ENCODE data around the gene SYNM.
"Not testable (repeated sequence)": the region's sequence is repeated elsewhere in the genome, so short reads cannot be mapped to it uniquely, and the experiment has no call there.

The SYNM gene

GRCh38 chr15:99104788-99105513 lies at the start of gene SYNM:
SYNM (plus strand) TSS chr15:99105080; CDS start chr15:99105200, 120 bp downstream.
- peak; percentile 46 for DNase-seq

- DNase-seq = no peak
Observed at GRCh38 chr15:99055555-99056134, 49.2 kb upstream of the SYNM start.

GRCh38 chr15:99057020-99057419 lies 47.9 kb upstream of the SYNM start:
- no peak for DNase-seq

- DNase-seq = no peak
Observed at GRCh38 chr15:99057697-99058420, 47.0 kb upstream of the SYNM start.

- no peak for DNase-seq
Observed at GRCh38 chr15:99058421-99058870, 46.4 kb upstream of the SYNM start.

- peak; percentile 39 for DNase-seq
Observed at GRCh38 chr15:99059010-99059981, 45.6 kb upstream of the SYNM start.

GRCh38 chr15:99060186-99060585 lies 44.7 kb upstream of the SYNM start:
- not testable (repeated sequence) for DNase-seq

GRCh38 chr15:99062226-99062625 lies 42.7 kb upstream of the SYNM start:
- DNase-seq = no peak

GRCh38 chr15:99068186-99068585 lies 36.7 kb upstream of the SYNM start:
- DNase-seq = no peak

GRCh38 chr15:99070208-99070607 lies 34.7 kb upstream of the SYNM start:
- no peak for DNase-seq

- DNase-seq = no peak
Observed at GRCh38 chr15:99071091-99071680, 33.7 kb upstream of the SYNM start.

GRCh38 chr15:99073008-99073717 lies 31.7 kb upstream of the SYNM start:
- DNase-seq = no peak

- no peak for DNase-seq
Observed at GRCh38 chr15:99074446-99074845, 30.4 kb upstream of the SYNM start.

GRCh38 chr15:99075059-99075652 lies 29.7 kb upstream of the SYNM start:
- DNase-seq = not testable (repeated sequence)

GRCh38 chr15:99076109-99076508 lies 28.8 kb upstream of the SYNM start:
- DNase-seq = no peak

- DNase-seq = peak; percentile 66
Observed at GRCh38 chr15:99076555-99077308, 28.1 kb upstream of the SYNM start.

- no peak for DNase-seq
Observed at GRCh38 chr15:99082798-99083197, 22.1 kb upstream of the SYNM start.

- DNase-seq = no peak
Observed at GRCh38 chr15:99084965-99085364, 19.9 kb upstream of the SYNM start.

- no peak for DNase-seq
Observed at GRCh38 chr15:99085413-99086326, 19.2 kb upstream of the SYNM start.
